K562 (cell line): ENCODE data around the gene ATAD3C.

Experiments used
- CHD2 ChIP-seq: IDR thresholded peaks from 2 replicates; pipeline ENCODE4 v1.6.1; 2011; ENCODE audit warnings: low read depth, low read length
- CHD4 ChIP-seq: fragments of 200-600 bp; sonication (generic); IDR thresholded peaks from 3 replicates; pipeline ENCODE4 v1.6.1; 2012; ENCODE audit warnings: low read depth, mild to moderate bottlenecking, mixed read lengths, low read length, inconsistent platforms; ENCODE audit not compliant: insufficient read depth, insufficient replicate concordance, poor library complexity, severe bottlenecking
- PHF21A ChIP-seq: fragments of 450-650 bp; IDR thresholded peaks from 2 replicates; pipeline ENCODE4 v1.6.1; 2017; ENCODE audit warnings: low read depth, borderline replicate concordance
- POLR2A ChIP-seq: fragments of 450-650 bp; conservative IDR thresholded peaks from 2 replicates; pipeline ENCODE4 v1.6.1; 2016
- POLR2AphosphoS5 ChIP-seq: IDR thresholded peaks from 2 replicates; pipeline ENCODE4 v1.6.1; 2011; ENCODE audit warnings: mild to moderate bottlenecking, low read depth, low read length, moderate library complexity; ENCODE audit not compliant: control insufficient read depth, insufficient read depth
- SMARCA5 ChIP-seq: fragments of 450-650 bp; IDR thresholded peaks from 2 replicates; pipeline ENCODE4 v1.6.1; 2016
- TCF7L2 ChIP-seq: fragments of 150-350 bp; IDR thresholded peaks from 2 replicates; pipeline ENCODE4 v1.6.1; 2016; ENCODE audit warnings: low read depth, mild to moderate bottlenecking, low read length, moderate library complexity
- TF ChIP-seq, protein P1 (sequence below), 3 experiments: IDR thresholded peaks in 2 of 3; conservative IDR thresholded peaks in 1 of 3; 2 replicates each; pipeline ENCODE4 v1.5.1; 2011 to 2012; ENCODE audit warnings: low read length in 3 of 3, mild to moderate bottlenecking in 3 of 3, control low read depth in 2 of 3, improper control_type of control experiment in 1 of 3, inconsistent platforms in 1 of 3, low read depth in 1 of 3, mixed read lengths in 1 of 3, moderate library complexity in 1 of 3; ENCODE audit not compliant: insufficient read depth in 2 of 3
- TF ChIP-seq, protein P2 (sequence below): IDR thresholded peaks from 3 replicates; pipeline ENCODE4 v1.6.1; 2011; ENCODE audit warnings: borderline replicate concordance, mild to moderate bottlenecking; ENCODE audit not compliant: insufficient read length, insufficient read depth

- no peak for TF ChIP-seq CHD4
- TF ChIP-seq, protein P1, sequence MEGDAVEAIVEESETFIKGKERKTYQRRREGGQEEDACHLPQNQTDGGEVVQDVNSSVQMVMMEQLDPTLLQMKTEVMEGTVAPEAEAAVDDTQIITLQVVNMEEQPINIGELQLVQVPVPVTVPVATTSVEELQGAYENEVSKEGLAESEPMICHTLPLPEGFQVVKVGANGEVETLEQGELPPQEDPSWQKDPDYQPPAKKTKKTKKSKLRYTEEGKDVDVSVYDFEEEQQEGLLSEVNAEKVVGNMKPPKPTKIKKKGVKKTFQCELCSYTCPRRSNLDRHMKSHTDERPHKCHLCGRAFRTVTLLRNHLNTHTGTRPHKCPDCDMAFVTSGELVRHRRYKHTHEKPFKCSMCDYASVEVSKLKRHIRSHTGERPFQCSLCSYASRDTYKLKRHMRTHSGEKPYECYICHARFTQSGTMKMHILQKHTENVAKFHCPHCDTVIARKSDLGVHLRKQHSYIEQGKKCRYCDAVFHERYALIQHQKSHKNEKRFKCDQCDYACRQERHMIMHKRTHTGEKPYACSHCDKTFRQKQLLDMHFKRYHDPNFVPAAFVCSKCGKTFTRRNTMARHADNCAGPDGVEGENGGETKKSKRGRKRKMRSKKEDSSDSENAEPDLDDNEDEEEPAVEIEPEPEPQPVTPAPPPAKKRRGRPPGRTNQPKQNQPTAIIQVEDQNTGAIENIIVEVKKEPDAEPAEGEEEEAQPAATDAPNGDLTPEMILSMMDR (IDR thresholded peaks at IDR 0.05 in 2 of 3, conservative IDR thresholded peaks at IDR 0.05 in 1 of 3; ENCODE audit: insufficient read depth in 2 of 3, low read depth in 1 of 3, low read length in 3 of 3): no peak
- TF ChIP-seq, protein P2, sequence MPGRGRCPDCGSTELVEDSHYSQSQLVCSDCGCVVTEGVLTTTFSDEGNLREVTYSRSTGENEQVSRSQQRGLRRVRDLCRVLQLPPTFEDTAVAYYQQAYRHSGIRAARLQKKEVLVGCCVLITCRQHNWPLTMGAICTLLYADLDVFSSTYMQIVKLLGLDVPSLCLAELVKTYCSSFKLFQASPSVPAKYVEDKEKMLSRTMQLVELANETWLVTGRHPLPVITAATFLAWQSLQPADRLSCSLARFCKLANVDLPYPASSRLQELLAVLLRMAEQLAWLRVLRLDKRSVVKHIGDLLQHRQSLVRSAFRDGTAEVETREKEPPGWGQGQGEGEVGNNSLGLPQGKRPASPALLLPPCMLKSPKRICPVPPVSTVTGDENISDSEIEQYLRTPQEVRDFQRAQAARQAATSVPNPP: no peak
- no peak for TF ChIP-seq SMARCA5
- no peak for TF ChIP-seq TCF7L2
- no peak for TF ChIP-seq POLR2A
- no peak for TF ChIP-seq CHD2
- no peak for TF ChIP-seq POLR2AphosphoS5
- TF ChIP-seq PHF21A: no peak
These were observed 38.2 kb downstream of the ATAD3C start for GRCh38 chr1:1487701-1488100.
